ENCODE measurements around the gene GPR37L1. TPM values are rescaled to one million over a fixed set of nuclear protein-coding genes. Genes with fewer than 3 reads are reported as not detected.

The GPR37L1 gene
- total RNA-seq, 1 donor from 2014 or later = 0.09 TPM

GRCh38 chr1:202133001-202133400, 10.3 kb downstream of the GPR37L1 start:
- H3K36me3 Mint-ChIP-seq = peaks cover 9% of the 10 kb centered on the region
- no peak for DNase-seq (ENCODE audit: low spot score in 2 of 2, unreplicated experiment in 2 of 2)
- H3K27ac Mint-ChIP-seq = peak overlapping the region; percentile 94
- no peaks in the 10 kb centered on the region for H3K27me3 Mint-ChIP-seq (ENCODE audit: low read depth)
- no peak for TF ChIP-seq CTCF (IDR thresholded peaks at IDR 0.05; ENCODE audit: unreplicated experiment)
- no peaks in the 10 kb centered on the region for H3K9me3 Mint-ChIP-seq
- peaks cover 23% of the 10 kb centered on the region for H3K4me1 Mint-ChIP-seq
- H3K4me3 Mint-ChIP-seq = no peak overlapping the region

GRCh38 chr1:202133496-202133895, 10.8 kb downstream of the GPR37L1 start:
- H3K27me3 Mint-ChIP-seq (ENCODE audit: low read depth) = no peaks in the 10 kb centered on the region
- peaks cover 12% of the 10 kb centered on the region for H3K36me3 Mint-ChIP-seq
- peak overlapping the region; percentile 53 for H3K27ac Mint-ChIP-seq
- H3K4me1 Mint-ChIP-seq = peaks cover 23% of the 10 kb centered on the region
- H3K4me3 Mint-ChIP-seq = no peak overlapping the region
- H3K9me3 Mint-ChIP-seq = no peaks in the 10 kb centered on the region
- no peak for DNase-seq (ENCODE audit: low spot score in 2 of 2, unreplicated experiment in 2 of 2)
- no peak for TF ChIP-seq CTCF (IDR thresholded peaks at IDR 0.05; ENCODE audit: unreplicated experiment)

- H3K9me3 Mint-ChIP-seq = no peaks in the 10 kb centered on the region
- no peaks in the 10 kb centered on the region for H3K27me3 Mint-ChIP-seq (ENCODE audit: low read depth)
Observed at GRCh38 chr1:202133989-202134388, 11.3 kb downstream of the GPR37L1 start.

GRCh38 chr1:202134645-202135172, 12.0 kb downstream of the GPR37L1 start:
- Mint-ChIP-seq H3K4me1 (peaks cover 20% of the 10 kb centered on the region), H3K9me3 (no peaks in the 10 kb centered on the region), H3K4me3 (no peak overlapping the region), H3K27me3 (ENCODE audit: low read depth) (no peaks in the 10 kb centered on the region), H3K36me3 (peaks cover 13% of the 10 kb centered on the region), H3K27ac (no peak overlapping the region)
- no peak for TF ChIP-seq CTCF (IDR thresholded peaks at IDR 0.05; ENCODE audit: unreplicated experiment)
- DNase-seq (ENCODE audit: low spot score in 2 of 2, unreplicated experiment in 2 of 2) = no peak

More at GRCh38 chr1:202133989-202134388, 11.3 kb downstream of the GPR37L1 start:
- Mint-ChIP-seq H3K4me1 (peaks cover 23% of the 10 kb centered on the region), H3K27ac (peak overlapping the region; percentile 53), H3K4me3 (no peak overlapping the region), H3K36me3 (peaks cover 13% of the 10 kb centered on the region)
- no peak for TF ChIP-seq CTCF (IDR thresholded peaks at IDR 0.05; ENCODE audit: unreplicated experiment)
- DNase-seq (ENCODE audit: low spot score in 2 of 2, unreplicated experiment in 2 of 2) = no peak

GRCh38 chr1:202135221-202135721, 12.6 kb downstream of the GPR37L1 start:
- Mint-ChIP-seq H3K4me3 (no peak overlapping the region), H3K4me1 (peaks cover 16% of the 10 kb centered on the region), H3K9me3 (no peaks in the 10 kb centered on the region), H3K27ac (no peak overlapping the region), H3K27me3 (ENCODE audit: low read depth) (no peaks in the 10 kb centered on the region), H3K36me3 (peaks cover 13% of the 10 kb centered on the region)
- peak in 1 of 2 experiments; percentile 68 for DNase-seq (ENCODE audit: low spot score in 2 of 2, unreplicated experiment in 2 of 2)
- peak; percentile 79 for TF ChIP-seq CTCF (IDR thresholded peaks at IDR 0.05; ENCODE audit: unreplicated experiment)
